K562 (cell line): Measurements from ENCODE around the gene INO80. TPM values are rescaled to one million over a fixed set of nuclear protein-coding genes. Genes with fewer than 3 reads are reported as not detected.

ENCODE experiments used
- FOS ChIP-seq: IDR thresholded peaks from 3 replicates; pipeline ENCODE4 v1.6.1; 2011; ENCODE audit not compliant: insufficient read length; ENCODE audit errors: extremely low read depth
- FOXA1 ChIP-seq: fragments of 450-650 bp; IDR thresholded peaks from 2 replicates; pipeline ENCODE4 v1.6.1; 2016; ENCODE audit warnings: mild to moderate bottlenecking, borderline replicate concordance
- PBX2 ChIP-seq, 2 experiments: IDR thresholded peaks in 1 of 2; conservative IDR thresholded peaks in 1 of 2; 2 replicates each; pipeline ENCODE4 v1.6.1; 2016; ENCODE audit warnings: low read depth in 2 of 2, mild to moderate bottlenecking in 1 of 2, missing compliant biosample characterization in 1 of 2, missing genetic modification characterization in 1 of 2, moderate library complexity in 1 of 2
- PHTF2 ChIP-seq: fragments of 250-450 bp; sonication (Bioruptor Pico); IDR thresholded peaks from 2 replicates; pipeline ENCODE4 v1.5.0; 2021; ENCODE audit warnings: mild to moderate bottlenecking
- SNRNP70 ChIP-seq: fragments of 200-400 bp; formaldehyde crosslinking; optimal IDR thresholded peaks from 2 replicates; pipeline ENCODE3; 2017; ENCODE audit warnings: low read depth, low read length
- SOX6 ChIP-seq: fragments of 450-650 bp; IDR thresholded peaks from 2 replicates; pipeline ENCODE4 v1.6.1; 2014; ENCODE audit warnings: mild to moderate bottlenecking
- SPI1 ChIP-seq: IDR thresholded peaks from 2 replicates; pipeline ENCODE4 v1.6.1; 2011; ENCODE audit warnings: low read depth, low read length, control low read depth, borderline replicate concordance
- TFAP4 ChIP-seq: sonication (generic); formaldehyde crosslinking; IDR thresholded peaks from 2 replicates; pipeline ENCODE4 v1.8.0; 2022; ENCODE audit warnings: missing genetic modification reagents, mild to moderate bottlenecking, moderate library complexity, borderline replicate concordance
- ZBTB12 ChIP-seq: fragments of 250-450 bp; sonication (Bioruptor Pico); IDR thresholded peaks from 2 replicates; pipeline ENCODE4 v1.4.0; 2020
- ZNF668 ChIP-seq: fragments of 250-450 bp; sonication (Bioruptor Pico); IDR thresholded peaks from 2 replicates; pipeline ENCODE4 v1.8.0; 2022; ENCODE audit warnings: mild to moderate bottlenecking, inconsistent platforms
- polyA plus RNA-seq, 8 experiments: library from polyadenylated mRNA; depleted of rRNA in 4 of 8; stranded (reverse) in 5 of 8; unstranded in 3 of 8; fragments of >200 nt; fragmentation: Nextera tagmentation in 2 of 8; fragmentation: Illumina TruSeq in 1 of 8; extraction: Ambion mirVana in 2 of 8; extraction: Trizol in 1 of 8; gene quantifications; 2 replicates each; pipeline versions ENCODE4 v1.2.1 to v1.2.3, GENCODE V29; 2011 to 2014; ENCODE audit warnings: inconsistent platforms in 1 of 8, missing spikeins in 1 of 8
- total RNA-seq, 7 experiments: library from RNA; depleted of rRNA in 6 of 7; stranded (reverse); fragments of >200 nt in 6 of 7; fragmentation: Illumina TruSeq in 2 of 7; extraction: Trizol in 2 of 7; gene quantifications; 2 replicates each; pipeline versions ENCODE4 v1.2.1 to v1.2.3, GENCODE V29; 2011 to 2021; ENCODE audit warnings: low replicate concordance in 1 of 7
- TF ChIP-seq, protein P1 (sequence below), 2 experiments: fragments of 450-650 bp; IDR thresholded peaks; 2 replicates each; pipeline ENCODE4 v1.6.1; 2016; ENCODE audit warnings: mild to moderate bottlenecking in 2 of 2, borderline replicate concordance in 1 of 2, low read depth in 1 of 2, moderate library complexity in 1 of 2
- TF ChIP-seq, protein P2 (sequence below): fragments of 450-650 bp; IDR thresholded peaks from 2 replicates; pipeline ENCODE4 v1.6.1; 2016; ENCODE audit warnings: low read depth, mild to moderate bottlenecking, moderate library complexity

Gene INO80
- total and polyA plus RNA-seq, 9 of the 15 experiments (the other 6 are each of a cell fraction or from before 2014, with no cell fraction given), result 1.1 to 25.7 (median 19.9) TPM

DNA sequence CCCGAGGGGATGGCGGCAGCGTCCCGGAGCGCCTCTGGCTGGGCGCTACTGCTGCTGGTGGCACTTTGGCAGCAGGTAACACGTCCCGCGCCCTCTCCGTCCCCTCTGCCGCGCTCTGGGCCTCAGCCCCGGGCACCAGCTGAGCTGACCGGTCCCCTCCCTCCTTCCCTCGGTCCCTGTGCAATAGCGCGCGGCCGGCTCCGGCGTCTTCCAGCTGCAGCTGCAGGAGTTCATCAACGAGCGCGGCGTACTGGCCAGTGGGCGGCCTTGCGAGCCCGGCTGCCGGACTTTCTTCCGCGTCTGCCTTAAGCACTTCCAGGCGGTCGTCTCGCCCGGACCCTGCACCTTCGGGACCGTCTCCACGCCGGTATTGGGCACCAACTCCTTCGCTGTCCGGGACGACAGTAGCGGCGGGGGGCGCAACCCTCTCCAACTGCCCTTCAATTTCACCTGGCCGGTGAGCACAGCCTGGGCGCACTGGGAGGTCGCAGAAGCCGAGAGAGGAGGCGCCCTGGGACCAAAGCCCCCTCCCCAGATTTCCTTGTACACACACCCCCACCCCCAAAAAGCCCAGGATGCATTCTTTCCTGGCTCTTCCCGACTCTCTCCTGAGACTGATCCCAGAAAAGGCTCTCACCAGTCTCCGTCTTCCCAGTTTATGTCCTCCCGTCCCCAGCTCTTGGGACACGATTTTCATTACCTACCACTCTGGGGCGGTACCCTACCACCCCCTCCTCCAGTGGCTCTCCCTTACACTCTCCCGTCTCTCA, 186.2 kb downstream of the INO80 start (continued):
- TF ChIP-seq, protein P1, sequence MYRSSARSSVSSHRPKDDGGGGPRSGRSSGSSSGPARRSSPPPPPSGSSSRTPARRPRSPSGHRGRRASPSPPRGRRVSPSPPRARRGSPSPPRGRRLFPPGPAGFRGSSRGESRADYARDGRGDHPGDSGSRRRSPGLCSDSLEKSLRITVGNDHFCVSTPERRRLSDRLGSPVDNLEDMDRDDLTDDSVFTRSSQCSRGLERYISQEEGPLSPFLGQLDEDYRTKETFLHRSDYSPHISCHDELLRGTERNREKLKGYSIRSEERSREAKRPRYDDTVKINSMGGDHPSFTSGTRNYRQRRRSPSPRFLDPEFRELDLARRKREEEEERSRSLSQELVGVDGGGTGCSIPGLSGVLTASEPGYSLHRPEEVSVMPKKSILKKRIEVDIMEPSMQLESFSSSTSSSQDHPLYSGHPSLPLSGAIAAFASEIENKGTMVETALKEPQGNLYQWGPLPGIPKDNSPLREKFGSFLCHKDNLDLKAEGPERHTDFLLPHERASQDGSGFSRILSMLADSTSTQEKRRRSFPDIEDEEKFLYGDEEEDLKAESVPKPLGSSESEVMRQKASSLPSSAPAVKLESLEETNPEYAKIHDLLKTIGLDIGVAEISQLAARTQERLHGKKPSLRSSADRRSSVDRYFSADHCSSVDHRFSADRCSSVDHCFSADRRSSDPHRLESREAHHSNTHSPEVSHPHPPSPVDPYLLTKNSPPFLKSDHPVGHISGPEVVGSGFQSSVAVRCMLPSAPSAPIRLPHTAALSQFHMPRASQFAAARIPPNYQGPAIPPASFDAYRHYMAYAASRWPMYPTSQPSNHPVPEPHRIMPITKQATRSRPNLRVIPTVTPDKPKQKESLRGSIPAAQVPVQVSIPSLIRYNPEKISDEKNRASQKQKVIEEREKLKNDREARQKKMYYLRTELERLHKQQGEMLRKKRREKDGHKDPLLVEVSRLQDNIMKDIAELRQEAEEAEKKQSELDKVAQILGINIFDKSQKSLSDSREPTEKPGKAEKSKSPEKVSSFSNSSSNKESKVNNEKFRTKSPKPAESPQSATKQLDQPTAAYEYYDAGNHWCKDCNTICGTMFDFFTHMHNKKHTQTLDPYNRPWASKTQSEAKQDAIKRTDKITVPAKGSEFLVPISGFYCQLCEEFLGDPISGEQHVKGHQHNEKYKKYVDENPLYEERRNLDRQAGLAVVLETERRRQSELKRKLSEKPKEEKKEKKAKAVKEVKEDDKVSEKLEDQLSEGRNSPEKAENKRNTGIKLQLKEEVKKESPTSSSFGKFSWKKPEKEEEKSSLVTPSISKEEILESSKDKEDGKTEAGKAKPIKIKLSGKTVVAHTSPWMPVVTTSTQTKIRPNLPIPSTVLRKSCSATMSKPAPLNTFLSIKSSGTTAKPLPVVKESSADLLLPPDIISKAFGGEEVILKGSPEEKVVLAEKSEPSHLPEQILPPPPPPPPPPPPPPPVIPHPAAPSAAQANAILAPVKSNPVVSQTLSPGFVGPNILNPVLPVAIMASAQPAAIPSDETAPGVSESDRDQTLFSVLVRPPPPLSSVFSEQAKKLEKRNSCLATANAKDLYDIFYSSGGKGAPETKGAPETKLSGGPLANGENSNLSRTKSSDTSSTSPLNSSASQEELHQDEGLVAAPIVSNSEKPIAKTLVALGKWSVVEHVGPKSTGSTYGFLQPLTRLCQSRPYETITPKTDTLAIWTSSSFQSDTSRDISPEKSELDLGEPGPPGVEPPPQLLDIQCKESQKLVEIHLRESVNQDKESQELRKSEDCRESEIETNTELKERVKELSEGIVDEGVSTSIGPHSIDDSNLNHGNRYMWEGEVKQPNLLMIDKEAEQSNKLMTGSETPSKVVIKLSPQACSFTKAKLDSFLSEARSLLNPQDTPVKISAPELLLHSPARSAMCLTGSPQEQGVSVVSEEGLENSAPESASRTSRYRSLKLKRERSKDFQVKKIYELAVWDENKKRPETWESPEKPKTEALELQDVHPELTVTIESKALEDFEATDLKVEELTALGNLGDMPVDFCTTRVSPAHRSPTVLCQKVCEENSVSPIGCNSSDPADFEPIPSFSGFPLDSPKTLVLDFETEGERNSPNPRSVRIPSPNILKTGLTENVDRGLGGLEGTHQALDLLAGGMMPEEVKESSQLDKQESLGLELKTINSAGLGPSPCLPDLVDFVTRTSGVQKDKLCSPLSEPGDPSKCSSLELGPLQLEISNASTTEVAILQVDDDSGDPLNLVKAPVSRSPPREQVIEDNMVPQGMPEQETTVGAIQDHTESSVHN (IDR thresholded peaks at IDR 0.05; ENCODE audit: borderline replicate concordance in 1 of 2, low read depth in 1 of 2), result no peak
- TF ChIP-seq FOS, result no peak
- TF ChIP-seq SPI1, result no peak
- no peak for TF ChIP-seq ZNF668 (CRISPR knock-in tag)
- TF ChIP-seq PBX2 (CRISPR knock-in tag; IDR thresholded peaks at IDR 0.05; ENCODE audit: low read depth), result no peak
- TF ChIP-seq PBX2 (tag; conservative IDR thresholded peaks at IDR 0.05; ENCODE audit: low read depth), result no peak
- no peak for TF ChIP-seq SNRNP70
- no peak for TF ChIP-seq ZBTB12
- TF ChIP-seq FOXA1, result no peak
- TF ChIP-seq, protein P2, sequence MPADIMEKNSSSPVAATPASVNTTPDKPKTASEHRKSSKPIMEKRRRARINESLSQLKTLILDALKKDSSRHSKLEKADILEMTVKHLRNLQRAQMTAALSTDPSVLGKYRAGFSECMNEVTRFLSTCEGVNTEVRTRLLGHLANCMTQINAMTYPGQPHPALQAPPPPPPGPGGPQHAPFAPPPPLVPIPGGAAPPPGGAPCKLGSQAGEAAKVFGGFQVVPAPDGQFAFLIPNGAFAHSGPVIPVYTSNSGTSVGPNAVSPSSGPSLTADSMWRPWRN, result no peak
- peak; percentile 88 for TF ChIP-seq TFAP4 (CRISPR knock-in tag)
- TF ChIP-seq PHTF2, result no peak
- TF ChIP-seq SOX6, result no peak
